Smooth muscle cell (in vitro differentiated cells): ENCODE data around the gene CNTNAP2. TPM values are rescaled to one million over a fixed set of nuclear protein-coding genes. Genes with fewer than 3 reads are reported as not detected.

ENCODE experiments used
- DNase-seq: peaks from one replicate; lab custom pipeline; 2025; ENCODE audit not compliant: unreplicated experiment; lab: John Stamatoyannopoulos, UW
- H2AFZ ChIP-seq: fragments of 200-600 bp; sonication (generic); 2 replicates; pipeline ENCODE4 v1.6.0; 2016; ENCODE audit warnings: antibody characterized with exemption, low read depth, mild to moderate bottlenecking
- H3F3A ChIP-seq: fragments of 200-600 bp; sonication (generic); 2 replicates; pipeline ENCODE4 v1.6.0; 2017; ENCODE audit warnings: antibody characterized with exemption, low read depth
- H3K27ac ChIP-seq: fragments of 200-600 bp; sonication (generic); 2 replicates; pipeline ENCODE4 v1.5.1; 2016; ENCODE audit warnings: low read depth, mild to moderate bottlenecking
- H3K27me3 ChIP-seq: fragments of 200-600 bp; sonication (generic); 2 replicates; pipeline ENCODE4 v1.6.1; 2016; ENCODE audit warnings: low read depth, mild to moderate bottlenecking
- H3K36me3 ChIP-seq: fragments of 200-600 bp; sonication (generic); 2 replicates; pipeline ENCODE4 v1.5.1; 2016; ENCODE audit warnings: low read depth
- H3K4me1 ChIP-seq: fragments of 200-600 bp; sonication (generic); 2 replicates; pipeline ENCODE4 v1.5.1; 2016; ENCODE audit warnings: low read depth
- H3K4me2 ChIP-seq: fragments of 200-600 bp; sonication (generic); 2 replicates; pipeline ENCODE4 v1.6.0; 2016; ENCODE audit warnings: mild to moderate bottlenecking
- H3K4me3 ChIP-seq: fragments of 200-600 bp; sonication (generic); 2 replicates; pipeline ENCODE4 v1.5.1; 2016; ENCODE audit warnings: mild to moderate bottlenecking
- H3K79me2 ChIP-seq: fragments of 200-600 bp; sonication (generic); 2 replicates; pipeline ENCODE4 v1.6.0; 2016; ENCODE audit warnings: low read depth, mild to moderate bottlenecking
- H3K9ac ChIP-seq: fragments of 200-600 bp; sonication (generic); 2 replicates; pipeline ENCODE4 v1.6.0; 2016; ENCODE audit warnings: low read depth
- H3K9me3 ChIP-seq: fragments of 200-600 bp; sonication (generic); replicated peaks from 2 replicates; pipeline ENCODE4 v1.5.1; 2016; ENCODE audit warnings: low read depth
- H4K20me1 ChIP-seq: fragments of 200-600 bp; sonication (generic); 2 replicates; pipeline ENCODE4 v1.6.0; 2016; ENCODE audit warnings: low read depth
- WGBS: methylation state at CpG from one replicate; pipeline ENCODE4 v1.1.7; 2016; ENCODE audit warnings: low lambda C conversion rate; 5-methylcytosine and 5-hydroxymethylcytosine counted together
- polyA plus RNA-seq: library from polyadenylated mRNA; unstranded; fragments of >200 nt; fragmentation: Nextera tagmentation; extraction: Ambion mirVana; gene quantifications from 2 replicates; pipeline ENCODE4 v1.2.1, GENCODE V29; 2016
- total RNA-seq: library from RNA; depleted of rRNA; stranded (reverse); fragments of >200 nt; gene quantifications from 2 replicates; pipeline ENCODE4 v1.2.3, GENCODE V29; 2014
- TF ChIP-seq, protein P1 (sequence below): fragments of 200-600 bp; sonication (generic); IDR thresholded peaks from 2 replicates; pipeline ENCODE4 v1.5.1; 2017; ENCODE audit warnings: borderline replicate concordance, mild to moderate bottlenecking, antibody characterized with exemption; ENCODE audit not compliant: insufficient read depth, poor library complexity, severe bottlenecking

Gene CNTNAP2
- total and polyA plus RNA-seq, 2 experiments from 2014 or later, result 1.7 to 9.0 TPM

DNA sequence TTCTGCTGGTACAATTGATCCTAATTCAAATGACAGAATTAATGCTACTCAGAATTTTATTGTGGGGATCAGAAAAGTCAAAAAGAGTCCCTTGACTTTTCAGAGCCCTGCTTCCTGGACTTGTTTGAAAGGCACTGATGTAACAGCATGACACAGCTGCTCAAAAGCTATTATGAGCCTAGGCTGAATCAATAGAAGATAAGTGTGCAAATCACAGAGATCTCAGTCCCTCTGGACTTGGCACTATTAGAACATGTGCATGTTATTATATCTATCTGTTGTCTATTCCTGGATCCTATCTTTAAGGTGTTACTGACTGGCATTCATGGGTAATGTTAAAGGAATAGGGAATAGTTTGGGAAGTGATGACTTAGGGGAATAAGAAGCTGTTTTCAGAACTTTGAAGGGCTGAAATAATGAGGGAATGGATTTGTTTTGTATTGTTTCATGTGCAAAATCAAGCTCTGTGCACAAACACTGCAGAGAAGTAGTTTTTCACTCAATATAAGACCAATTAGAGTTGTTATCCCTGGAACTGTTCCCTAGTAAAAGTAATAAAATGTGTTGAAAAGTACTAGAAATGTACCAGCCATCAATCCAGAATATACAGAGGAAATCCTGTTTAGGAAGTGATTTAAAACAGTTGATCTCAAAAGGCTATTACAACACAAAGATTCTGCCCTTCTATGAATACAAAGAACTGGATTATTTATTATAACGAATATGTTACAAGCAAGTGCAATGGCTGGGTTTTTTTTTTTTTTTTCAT, 1659.1 kb downstream of the CNTNAP2 start:
- H3K9me3 ChIP-seq, result no peaks in the 10 kb centered on the region
- 44% methylated on average over 1 of the region's 1 CpG for WGBS
- no peak overlapping the region for H3K4me2 ChIP-seq
- DNase-seq, result no peak
- H3K9ac ChIP-seq, result no peak overlapping the region
- H3K36me3 ChIP-seq, result no peaks in the 10 kb centered on the region
- H2AFZ ChIP-seq, result peak overlapping the region; percentile 9
- H3K4me1 ChIP-seq, result peaks cover 9% of the 10 kb centered on the region
- no peaks in the 10 kb centered on the region for H3F3A ChIP-seq
- H3K27me3 ChIP-seq, result no peaks in the 10 kb centered on the region
- no peak overlapping the region for H3K27ac ChIP-seq
- H3K4me3 ChIP-seq, result no peak overlapping the region
- TF ChIP-seq, protein P1, sequence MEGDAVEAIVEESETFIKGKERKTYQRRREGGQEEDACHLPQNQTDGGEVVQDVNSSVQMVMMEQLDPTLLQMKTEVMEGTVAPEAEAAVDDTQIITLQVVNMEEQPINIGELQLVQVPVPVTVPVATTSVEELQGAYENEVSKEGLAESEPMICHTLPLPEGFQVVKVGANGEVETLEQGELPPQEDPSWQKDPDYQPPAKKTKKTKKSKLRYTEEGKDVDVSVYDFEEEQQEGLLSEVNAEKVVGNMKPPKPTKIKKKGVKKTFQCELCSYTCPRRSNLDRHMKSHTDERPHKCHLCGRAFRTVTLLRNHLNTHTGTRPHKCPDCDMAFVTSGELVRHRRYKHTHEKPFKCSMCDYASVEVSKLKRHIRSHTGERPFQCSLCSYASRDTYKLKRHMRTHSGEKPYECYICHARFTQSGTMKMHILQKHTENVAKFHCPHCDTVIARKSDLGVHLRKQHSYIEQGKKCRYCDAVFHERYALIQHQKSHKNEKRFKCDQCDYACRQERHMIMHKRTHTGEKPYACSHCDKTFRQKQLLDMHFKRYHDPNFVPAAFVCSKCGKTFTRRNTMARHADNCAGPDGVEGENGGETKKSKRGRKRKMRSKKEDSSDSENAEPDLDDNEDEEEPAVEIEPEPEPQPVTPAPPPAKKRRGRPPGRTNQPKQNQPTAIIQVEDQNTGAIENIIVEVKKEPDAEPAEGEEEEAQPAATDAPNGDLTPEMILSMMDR, result no peak
- H4K20me1 ChIP-seq, result no peaks in the 10 kb centered on the region
- no peaks in the 10 kb centered on the region for H3K79me2 ChIP-seq

DNA sequence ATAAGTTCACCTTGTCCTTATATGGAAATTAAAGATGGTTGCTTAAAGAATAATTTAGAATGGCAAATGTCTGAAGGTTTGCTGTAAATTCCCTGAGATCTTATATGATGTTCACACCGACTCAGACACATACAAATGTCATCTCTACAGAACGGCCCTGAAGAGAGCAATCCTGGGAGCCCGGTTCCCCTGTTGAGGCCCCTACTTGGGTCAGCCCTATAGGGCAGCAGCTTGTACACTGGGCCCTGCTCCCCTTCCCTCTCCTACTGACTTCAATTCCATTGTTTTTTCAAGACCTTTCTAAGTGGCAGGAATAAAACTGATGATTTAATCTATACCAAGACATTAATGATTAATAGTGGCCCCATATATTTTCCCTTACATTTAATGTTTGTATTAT, 1660.7 kb downstream of the CNTNAP2 start:
- DNase-seq, result no peak
- Histone ChIP-seq H3K4me3 (no peak overlapping the region), H3K79me2 (no peaks in the 10 kb centered on the region), H3K9me3 (no peaks in the 10 kb centered on the region), H3F3A (no peaks in the 10 kb centered on the region), H2AFZ (no peak overlapping the region), H3K36me3 (no peaks in the 10 kb centered on the region), H3K4me1 (no peaks in the 10 kb centered on the region), H3K4me2 (no peak overlapping the region), H4K20me1 (no peaks in the 10 kb centered on the region), H3K9ac (no peak overlapping the region), H3K27me3 (no peaks in the 10 kb centered on the region), H3K27ac (no peak overlapping the region)
- 91% methylated on average over 3 of the region's 3 CpGs for WGBS
- TF ChIP-seq, protein P1, result no peak

DNA sequence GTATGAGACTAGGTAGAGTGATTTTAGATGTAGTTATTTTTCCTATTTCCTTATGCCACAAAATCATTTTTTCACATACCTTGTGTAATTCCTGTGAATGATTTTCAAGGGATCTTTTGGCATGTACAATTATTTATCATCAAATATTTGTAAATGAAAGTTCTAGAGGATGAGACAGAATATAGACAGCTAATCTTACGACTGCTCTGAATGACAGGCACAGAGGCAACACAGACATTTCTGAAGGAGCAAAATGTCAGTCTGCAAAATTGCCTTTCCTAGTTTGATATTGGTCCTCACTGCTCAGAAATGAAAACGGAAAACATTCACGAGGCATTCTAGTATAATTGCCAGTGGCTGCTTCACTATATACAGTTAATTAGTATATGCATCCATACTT, 1663.3 kb downstream of the CNTNAP2 start:
- WGBS, result 96% methylated on average over 3 of the region's 3 CpGs
- Histone ChIP-seq H3K9me3 (no peaks in the 10 kb centered on the region), H3K79me2 (no peaks in the 10 kb centered on the region), H3K36me3 (no peaks in the 10 kb centered on the region), H3K9ac (no peak overlapping the region), H3F3A (no peaks in the 10 kb centered on the region), H4K20me1 (no peaks in the 10 kb centered on the region), H3K4me3 (no peak overlapping the region), H3K27me3 (no peaks in the 10 kb centered on the region), H3K27ac (no peak overlapping the region), H3K4me2 (no peak overlapping the region), H2AFZ (no peak overlapping the region), H3K4me1 (no peaks in the 10 kb centered on the region)
- TF ChIP-seq, protein P1, result no peak
- DNase-seq, result no peak

DNA sequence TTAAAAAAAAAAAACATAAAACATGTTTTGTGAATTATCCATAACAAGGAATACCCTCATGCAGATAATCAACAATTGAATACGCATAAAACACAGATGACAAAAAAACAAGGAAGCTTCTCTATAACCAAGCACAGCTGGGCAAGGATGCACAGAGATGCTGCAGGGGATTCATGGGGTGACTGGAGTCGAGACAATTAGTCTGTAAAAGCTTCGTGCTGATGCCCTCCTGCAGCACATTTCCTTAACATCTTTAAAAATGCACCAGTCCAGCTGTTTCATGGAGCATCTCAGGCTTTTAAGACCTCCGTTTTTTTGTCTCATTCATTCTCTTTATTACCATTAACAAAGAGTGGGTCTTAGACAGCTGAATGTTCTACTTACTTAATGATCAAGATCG, 1680.0 kb downstream of the CNTNAP2 start:
- no peaks in the 10 kb centered on the region for H3K9me3 ChIP-seq
- 56% methylated on average over 5 of the region's 5 CpGs for whole genome bisulfite sequencing
- H3F3A ChIP-seq, result no peaks in the 10 kb centered on the region
- H3K4me3 ChIP-seq, result no peak overlapping the region
- H2AFZ ChIP-seq, result no peak overlapping the region
- no peaks in the 10 kb centered on the region for H4K20me1 ChIP-seq
- H3K4me1 ChIP-seq, result no peaks in the 10 kb centered on the region
- no peak overlapping the region for H3K4me2 ChIP-seq
- no peaks in the 10 kb centered on the region for H3K79me2 ChIP-seq
- H3K27me3 ChIP-seq, result no peaks in the 10 kb centered on the region
- no peak overlapping the region for H3K27ac ChIP-seq
- TF ChIP-seq, protein P1, result no peak
- no peak overlapping the region for H3K9ac ChIP-seq
- H3K36me3 ChIP-seq, result no peaks in the 10 kb centered on the region
- DNase-seq, result no peak
